ENCODE measurements around the gene NAA11.

The NAA11 gene

DNA sequence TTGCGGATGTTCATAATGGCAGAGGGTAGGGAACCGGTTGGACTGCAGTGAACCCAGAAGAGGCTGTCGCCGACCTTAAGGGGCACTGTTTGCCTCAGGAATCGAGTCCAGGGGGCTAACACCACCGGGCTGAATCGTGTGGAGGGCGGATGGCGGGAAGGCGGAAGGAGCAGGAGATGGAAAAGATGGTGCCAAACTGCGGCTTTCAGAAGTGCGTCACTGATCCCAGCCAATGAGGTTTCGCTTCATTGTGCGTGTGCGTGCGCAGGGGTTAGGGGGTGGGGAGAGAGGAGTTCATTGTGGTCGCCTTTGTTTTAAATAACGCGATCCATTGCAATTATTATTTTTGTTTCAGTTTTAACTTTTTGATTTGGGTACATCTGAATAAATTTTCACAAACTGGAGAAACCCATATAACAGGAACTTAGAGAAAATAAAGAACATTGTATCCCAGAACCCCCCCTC is at the start of gene NAA11:
Gene NAA11, minus strand, starts transcription at position 198 of the 465 bp plus-strand sequence. Its CDS starts 184 bp downstream, at position 14.
- FAIRE-seq (no peak), DNase-seq (ENCODE audit: extremely low spot score, insufficient read length, low read depth) (no peak)

DNA sequence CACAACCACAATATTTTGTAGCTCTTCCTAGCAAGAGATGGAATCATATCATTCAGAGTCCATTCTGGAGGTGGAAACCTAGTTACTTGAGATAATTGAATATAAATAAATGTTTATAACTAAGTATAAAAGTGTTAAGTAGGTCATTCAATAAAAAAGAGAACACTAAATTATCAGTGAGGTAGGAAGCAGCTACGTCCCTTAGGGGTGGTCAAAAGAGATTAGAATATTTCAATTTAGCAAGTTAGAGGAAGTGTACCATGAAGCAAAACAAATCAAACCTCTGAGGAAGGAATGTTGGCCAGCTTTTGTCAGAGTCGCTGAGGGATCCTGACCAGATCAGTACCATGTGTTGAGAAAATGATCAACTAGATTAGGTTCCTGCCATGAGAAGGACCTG is 44.2 kb upstream of the NAA11 start:
- no peak for FAIRE-seq

DNA sequence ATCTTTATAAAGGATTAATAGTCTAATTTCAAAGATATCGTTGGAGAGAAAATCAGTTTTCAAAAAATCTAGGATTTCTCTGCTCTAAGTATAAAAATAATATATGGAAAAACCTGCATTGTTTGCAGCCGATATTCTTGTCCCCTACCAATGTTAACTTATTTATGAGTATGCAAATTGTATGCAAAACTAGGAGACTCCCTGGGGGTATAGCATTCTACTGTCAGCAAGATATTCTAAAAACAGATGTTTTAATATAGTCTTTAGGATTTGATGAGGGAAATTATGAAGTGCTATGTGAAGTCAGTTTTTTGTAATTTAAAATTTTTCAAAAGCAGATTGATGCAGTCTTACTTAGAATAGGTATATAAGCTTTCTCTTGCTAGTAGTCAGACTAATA is 41.2 kb upstream of the NAA11 start:
- FAIRE-seq (no peak), DNase-seq (ENCODE audit: extremely low spot score, insufficient read length, low read depth) (no peak)

More for the DNA sequence above, 44.2 kb upstream of the NAA11 start:
- no peak for DNase-seq (ENCODE audit: extremely low spot score, insufficient read length, low read depth)

DNA sequence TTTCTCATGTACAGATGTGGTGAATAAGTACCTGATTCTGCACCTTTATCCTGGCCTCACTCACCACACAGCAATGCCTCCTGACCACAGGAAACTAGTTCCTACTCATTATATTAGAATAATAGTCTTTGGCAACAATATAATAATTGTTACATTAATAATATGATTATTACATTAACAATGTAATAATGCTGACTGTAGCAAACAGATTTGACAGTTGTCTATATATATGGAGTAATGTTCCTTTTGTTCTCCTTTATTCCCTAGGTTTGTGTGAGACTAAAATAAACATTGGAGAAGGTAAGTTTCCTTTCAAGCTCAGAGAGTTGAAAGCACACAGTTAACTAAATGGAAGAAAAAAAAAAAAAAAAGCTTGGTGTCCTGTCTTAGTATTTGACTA is 40.6 kb upstream of the NAA11 start:
- no peak for DNase-seq (ENCODE audit: extremely low spot score, insufficient read length, low read depth)
- no peak for FAIRE-seq

DNA sequence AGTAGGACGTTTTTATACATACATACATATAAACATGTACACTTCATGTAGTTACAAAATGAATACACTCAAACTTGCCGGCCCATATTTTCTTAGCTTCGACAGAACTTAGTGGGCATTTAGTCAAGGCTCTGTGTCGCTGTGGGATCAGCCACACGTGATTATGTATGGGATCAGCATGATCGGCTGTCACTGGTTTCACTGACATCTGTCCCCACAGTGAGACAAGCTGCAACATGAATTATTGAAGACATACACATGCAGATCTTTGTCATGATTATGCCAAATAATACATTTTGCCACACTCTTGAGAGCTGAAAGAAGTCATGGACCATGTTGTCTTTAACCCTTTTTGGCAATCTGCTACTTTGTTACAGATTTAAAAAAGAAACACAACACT is 38.2 kb upstream of the NAA11 start:
- no peak for FAIRE-seq
- DNase-seq (ENCODE audit: extremely low spot score, insufficient read length, low read depth) = no peak

DNA sequence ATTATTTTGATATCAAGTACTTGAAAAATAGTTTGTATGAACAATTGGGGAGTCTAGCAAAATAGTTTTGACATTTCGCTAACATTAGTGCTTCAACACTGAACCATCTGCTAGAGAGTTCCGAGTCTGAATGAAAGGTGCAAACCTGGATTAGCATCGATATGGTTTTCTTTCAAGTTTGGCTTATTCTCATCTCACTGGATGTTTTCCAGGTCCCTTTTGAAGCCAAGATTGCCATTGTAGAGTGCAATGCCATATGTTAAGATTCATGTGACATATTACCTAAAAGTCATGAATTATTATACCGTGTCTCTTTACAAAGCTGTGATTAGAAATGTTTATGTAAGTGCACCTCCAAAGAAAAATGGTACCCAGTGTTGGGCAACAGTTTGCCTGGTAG is 36.8 kb upstream of the NAA11 start:
- FAIRE-seq = no peak

DNA sequence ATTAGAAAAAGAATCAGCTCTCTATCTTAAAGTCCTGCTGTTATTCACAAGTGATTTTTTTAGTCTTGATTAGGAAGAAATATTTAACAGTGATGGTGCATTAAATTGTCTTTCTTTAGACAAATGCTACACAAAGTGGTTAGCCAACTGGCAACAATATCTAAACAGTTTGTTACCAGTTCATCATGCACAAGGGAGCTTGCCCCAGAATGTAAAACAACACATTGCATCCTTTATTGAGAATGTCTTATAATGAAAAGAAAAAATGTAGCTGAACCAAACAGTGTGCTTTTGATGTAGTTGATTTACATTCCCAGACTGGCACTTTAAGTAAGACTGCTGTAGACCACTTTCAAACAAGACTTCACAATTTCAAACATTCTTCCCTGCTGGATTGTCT is 34.1 kb upstream of the NAA11 start:
- no peak for FAIRE-seq
- DNase-seq (ENCODE audit: extremely low spot score, insufficient read length, low read depth) = no peak

More for the DNA sequence above, 36.8 kb upstream of the NAA11 start:
- no peak for DNase-seq (ENCODE audit: extremely low spot score, insufficient read length, low read depth)

DNA sequence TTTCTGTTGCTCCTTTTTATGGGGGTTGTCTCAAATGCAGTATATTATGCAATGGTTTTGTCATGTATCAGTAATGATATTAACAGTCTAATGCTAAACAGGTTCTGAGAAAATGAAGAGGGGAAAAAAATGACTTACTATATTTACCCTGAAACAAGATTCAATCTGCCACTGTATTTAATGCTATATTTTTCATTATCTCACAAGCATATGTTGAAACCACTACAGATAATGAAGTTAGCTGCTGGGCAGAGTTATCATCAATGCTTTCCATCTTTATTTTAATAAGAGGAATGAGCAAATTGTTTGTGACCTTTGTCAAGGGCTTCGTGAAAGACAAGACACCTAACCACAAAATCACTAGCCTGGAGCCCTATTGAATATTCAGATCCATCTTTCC is 32.6 kb upstream of the NAA11 start:
- FAIRE-seq (no peak), DNase-seq (ENCODE audit: extremely low spot score, insufficient read length, low read depth) (no peak)

DNA sequence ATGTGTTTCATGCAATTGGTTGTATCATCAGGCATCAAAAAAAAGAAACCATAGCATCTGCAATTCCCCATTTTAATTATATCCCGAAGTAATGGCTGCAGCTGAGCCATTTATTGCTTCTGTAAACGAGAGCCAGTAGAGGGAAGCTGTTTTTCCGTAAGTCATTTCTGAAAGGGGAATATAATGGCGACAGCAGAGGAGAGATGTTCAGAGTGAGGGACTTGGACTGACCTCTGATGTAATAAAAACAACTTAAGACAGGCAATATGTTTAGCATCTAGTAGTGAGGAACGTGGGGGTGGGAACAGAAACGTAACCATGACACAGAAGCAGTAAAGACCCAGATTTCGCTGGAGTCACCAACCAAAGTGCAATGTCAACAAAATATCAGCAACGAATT is 31.5 kb upstream of the NAA11 start:
- DNase-seq (ENCODE audit: extremely low spot score, insufficient read length, low read depth) (no peak), FAIRE-seq (no peak)

DNA sequence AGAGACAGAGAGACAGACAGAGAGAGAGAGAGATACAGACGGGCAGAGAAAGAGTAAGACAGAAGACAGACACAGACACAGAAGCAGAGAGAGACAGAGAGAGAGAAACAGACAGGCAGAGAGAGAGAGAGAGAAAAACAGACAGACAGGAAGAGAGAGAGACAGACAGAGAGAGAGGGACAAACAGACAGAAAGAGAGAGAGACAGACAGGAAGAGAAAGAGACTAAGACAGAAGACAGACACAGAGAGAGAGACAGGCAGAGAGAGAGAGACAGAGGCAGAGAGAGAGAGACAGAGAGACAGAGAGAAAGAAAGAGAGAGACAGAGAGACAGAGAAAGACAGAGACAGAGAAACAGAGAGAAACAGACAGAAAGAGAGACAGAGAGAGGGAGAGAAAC is 27.2 kb upstream of the NAA11 start:
- peak; percentile 97 for FAIRE-seq
- no peak for DNase-seq (ENCODE audit: extremely low spot score, insufficient read length, low read depth)

DNA sequence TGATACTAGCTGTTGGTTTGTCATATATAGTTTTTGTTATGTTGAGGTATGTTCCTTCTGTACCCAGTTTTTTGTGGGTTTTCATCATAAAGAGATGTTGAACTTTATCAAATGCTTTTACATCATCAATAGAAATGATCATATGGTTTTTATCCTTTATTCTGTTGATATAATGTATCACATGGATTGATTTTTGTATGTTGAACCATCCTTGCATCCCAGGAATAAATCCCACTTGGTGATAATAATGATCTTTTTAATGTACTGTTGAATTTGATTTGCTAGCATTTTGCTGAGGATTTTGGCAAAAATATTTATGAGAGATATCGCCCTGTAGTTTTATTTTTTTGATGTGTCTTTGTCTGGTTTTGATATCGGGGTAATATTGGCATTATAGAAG is 22.5 kb upstream of the NAA11 start:
- no peak for DNase-seq (ENCODE audit: extremely low spot score, insufficient read length, low read depth)
- FAIRE-seq = no peak

DNA sequence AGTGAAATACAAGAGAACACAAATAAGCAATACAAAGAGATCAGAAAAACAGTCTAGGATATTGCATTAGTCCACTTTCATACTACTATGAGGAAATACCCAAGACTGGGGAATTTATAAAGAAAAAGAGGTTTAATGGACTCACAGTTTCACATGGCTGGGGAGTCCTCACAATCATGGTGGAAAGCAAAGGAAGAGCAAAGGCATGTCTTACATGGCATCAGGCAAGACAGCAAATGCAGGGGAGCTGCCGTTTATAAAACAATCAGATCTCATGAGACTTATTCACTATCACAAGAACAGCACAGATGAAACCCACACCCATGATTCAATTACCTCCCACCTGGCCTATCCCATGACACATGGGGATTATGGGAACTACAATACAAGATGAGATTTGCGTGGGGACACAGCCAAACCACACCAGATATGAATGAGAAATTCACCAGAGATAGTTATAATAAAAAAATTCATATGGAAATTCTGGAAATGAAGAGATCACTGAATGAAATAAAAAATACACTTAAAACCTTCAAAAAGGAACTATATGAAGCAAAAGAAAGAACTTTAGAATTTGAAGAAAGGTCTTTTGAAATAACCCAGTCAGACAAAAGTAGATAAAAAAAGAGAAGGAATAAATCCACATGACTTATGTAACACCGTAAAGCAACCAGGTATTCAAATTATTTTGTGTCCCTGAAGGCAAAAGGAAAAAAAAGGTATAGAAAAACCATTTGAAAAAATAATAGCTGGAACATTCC is 16.2 kb upstream of the NAA11 start:
- no peak for DNase-seq (ENCODE audit: extremely low spot score, insufficient read length, low read depth)
- FAIRE-seq = no peak

DNA sequence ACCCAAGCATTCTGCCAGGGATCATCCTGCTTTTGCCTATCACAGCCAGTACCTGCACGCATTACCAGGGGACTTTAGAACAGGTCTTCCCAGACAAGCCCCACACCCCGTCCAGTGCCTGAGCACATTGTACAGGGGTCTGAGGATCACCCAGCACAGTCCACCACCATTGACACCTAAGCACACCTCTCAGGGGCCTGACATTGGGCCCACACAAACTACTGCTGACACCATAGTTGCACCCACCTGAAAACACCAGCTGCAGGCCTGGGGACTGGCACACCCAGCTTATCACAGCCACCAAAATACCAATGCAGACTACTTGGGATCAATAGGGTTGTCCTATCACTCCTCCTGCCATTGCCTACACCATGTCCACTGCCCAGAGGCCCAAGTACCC is 14.7 kb upstream of the NAA11 start:
- FAIRE-seq = no peak
- no peak for DNase-seq (ENCODE audit: extremely low spot score, insufficient read length, low read depth)

DNA sequence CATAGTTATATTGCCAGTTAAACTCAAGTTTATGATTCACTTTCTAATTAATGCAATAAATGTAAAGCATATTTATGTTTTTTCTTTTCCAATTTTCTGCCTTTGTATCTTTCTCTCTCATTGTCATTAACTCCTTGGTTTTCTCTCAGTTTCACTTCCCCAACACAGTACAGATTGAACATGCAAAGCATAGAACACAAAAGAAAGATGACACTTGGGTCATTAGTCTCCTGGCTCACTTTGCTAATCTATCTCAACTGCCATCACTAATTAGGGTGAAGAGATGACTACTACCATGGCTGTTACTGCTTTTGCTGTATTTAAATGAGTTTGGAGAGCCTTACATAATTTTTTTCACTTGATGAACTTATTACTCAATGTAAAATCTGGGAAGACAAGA is 12.3 kb upstream of the NAA11 start:
- no peak for FAIRE-seq
- DNase-seq (ENCODE audit: extremely low spot score, insufficient read length, low read depth) = no peak

DNA sequence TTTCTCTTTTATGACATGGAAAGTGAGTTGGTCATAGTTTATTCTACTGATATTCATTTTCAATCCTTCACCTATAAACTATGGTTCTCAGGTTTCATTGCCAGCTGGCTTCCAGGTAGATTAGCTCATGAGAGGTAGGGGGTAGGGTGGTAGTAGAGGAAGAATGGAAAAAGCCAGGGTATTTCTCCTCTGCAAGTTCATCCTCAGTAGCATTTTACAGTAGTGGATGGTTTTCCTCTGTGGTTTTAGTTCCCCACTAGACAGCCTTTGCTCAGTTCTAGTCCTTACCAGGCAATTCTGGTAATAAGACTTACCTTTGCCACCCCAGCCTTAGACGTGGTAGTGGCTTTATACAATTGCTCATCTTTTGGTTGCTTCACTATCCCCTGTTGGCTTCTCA is 8.9 kb upstream of the NAA11 start:
- DNase-seq (ENCODE audit: extremely low spot score, insufficient read length, low read depth) (no peak), FAIRE-seq (no peak)

DNA sequence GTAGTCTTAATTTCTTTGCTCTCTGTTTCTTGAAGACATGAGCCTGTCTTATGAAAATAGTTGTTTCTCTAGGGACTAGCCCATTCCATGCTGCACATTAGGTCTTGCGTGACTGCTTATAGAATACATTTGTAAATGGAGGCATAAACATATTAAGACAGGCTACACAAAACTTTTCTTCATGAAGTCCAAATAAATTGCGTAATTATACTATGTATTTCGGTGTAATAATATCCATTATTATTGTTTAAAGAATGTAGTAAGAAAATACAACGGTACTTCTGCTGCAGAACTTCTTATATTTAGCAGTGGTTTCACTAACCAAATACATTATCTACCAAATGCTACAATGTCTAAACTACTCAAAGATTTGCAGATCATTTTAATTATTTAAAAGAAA is 8.5 kb upstream of the NAA11 start:
- DNase-seq (ENCODE audit: extremely low spot score, insufficient read length, low read depth) (no peak), FAIRE-seq (no peak)

DNA sequence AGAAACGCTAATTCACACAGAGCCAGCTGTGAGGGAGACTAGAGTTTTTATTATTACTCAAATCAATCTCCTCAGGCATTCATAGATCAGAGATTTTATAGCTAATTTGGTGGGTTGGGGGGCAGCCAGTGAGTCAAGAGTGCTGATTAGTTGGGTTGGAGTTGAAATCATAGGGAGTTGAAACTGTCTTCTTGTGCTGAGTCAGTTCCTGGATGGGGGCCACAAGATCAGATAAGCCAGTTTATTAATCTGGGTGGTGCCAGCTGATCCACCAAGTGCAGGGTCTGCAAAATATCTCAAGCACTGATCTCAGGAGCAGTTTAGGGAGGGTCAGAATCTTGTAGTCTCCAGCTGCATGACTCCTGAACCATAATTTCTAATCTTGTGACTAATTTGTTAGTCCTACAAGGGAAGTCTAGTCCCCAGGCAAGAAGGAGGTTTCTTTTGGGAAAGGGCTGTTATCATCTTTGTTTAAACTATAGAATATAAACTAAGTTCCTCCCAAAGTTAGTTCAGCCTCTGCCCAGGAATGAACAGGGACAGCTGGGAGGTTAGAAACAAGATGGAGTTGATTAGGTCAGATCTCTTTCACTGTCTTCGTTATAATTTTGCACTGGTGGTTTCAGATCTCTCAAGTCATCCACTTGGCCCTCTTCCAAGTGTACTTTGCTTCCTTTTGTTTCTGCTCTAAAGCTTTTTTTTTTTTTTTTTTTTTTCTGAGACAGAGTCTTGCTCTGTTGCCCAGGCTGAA is 5.4 kb upstream of the NAA11 start:
- no peak for DNase-seq (ENCODE audit: extremely low spot score, insufficient read length, low read depth)
- no peak for FAIRE-seq

DNA sequence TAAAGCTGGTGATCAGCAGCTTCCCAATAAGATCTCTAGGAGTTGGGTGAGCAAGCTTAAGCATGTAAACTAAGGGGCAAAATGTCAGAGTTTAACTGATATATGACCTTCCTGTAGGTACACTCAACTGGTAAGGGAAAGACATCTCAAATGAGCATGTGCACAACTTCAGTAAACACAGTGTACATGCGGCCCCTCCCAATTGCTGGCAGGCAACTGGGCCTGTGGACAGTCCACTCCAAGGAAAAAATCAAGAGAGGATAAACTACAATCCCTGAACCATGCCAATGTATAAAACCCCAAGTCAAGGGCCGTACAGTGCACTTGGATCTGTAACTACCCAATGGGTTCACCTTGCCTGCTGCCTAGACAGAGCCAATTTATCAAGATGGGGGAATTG is 4.9 kb upstream of the NAA11 start:
- DNase-seq (ENCODE audit: extremely low spot score, insufficient read length, low read depth) = no peak

DNA sequence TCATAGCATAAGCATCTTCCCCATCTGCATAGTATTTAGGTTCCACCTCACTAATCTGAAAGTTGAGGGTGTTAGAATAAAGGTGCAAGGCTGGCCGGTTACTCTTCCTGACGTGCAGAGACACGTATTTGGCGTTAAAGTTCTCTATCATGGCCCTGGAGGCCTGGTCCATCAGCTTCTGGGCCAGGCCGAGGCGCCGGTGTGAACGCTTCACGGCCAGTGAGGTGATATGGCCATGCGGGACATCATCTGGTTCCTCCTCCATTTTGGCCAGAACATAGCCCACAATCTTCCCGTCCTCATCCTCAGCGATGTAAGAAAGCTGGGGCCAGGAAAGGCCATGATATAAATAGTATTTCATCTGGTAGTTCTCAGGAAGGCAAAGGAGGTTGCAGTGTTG is 425 bp downstream of the NAA11 start:
- no peak for FAIRE-seq
- DNase-seq (ENCODE audit: extremely low spot score, insufficient read length, low read depth) = no peak

More for the DNA sequence above, 4.9 kb upstream of the NAA11 start:
- no peak for FAIRE-seq

DNA sequence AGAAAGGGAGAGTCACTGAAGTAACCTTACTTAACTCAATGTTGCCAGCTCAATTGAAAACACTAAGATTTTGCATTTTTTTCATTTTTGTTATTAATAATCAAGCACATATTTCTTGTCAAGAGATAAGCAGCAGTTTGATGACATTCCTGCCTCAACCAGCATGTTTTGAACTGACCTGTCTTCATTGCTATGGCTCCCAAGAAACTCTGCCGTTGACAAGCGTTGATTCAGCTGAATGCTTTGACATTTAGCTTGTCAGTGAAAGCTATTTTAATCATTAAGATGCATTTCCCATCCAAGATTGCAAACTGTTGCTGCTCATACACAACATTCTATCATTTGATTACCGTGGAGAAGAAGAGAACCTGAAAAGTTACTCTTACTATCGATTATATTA is 5.9 kb downstream of the NAA11 start:
- FAIRE-seq = no peak

DNA sequence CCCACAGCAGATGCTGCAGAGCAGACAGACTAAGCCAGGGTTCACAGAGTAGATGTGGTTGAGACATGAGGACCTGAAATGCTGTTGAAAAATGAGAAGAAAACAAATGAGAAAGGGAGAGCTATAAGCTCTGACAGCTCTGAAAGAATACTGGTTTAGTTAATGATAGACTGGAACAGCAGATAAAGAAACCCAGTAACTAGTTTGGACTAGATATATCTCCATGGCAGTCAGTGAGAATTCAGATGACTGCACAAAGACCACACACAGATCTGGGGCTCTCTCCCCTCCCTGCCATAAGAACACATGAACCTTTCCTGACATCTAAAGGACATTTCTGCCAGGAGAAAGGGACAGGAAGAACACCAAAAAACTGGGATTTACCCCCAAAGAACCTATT is 8.2 kb downstream of the NAA11 start:
- DNase-seq (ENCODE audit: extremely low spot score, insufficient read length, low read depth) = no peak

More for the DNA sequence above, 5.9 kb downstream of the NAA11 start:
- DNase-seq (ENCODE audit: extremely low spot score, insufficient read length, low read depth) = no peak

More for the DNA sequence above, 8.2 kb downstream of the NAA11 start:
- FAIRE-seq = no peak

Data from GM18507 (cell line).